Measurements from ENCODE around the gene TENT5C. TPM values are rescaled to one million over a fixed set of nuclear protein-coding genes. Genes with fewer than 3 reads are reported as not detected.

The TENT5C gene
- 0.90 and 1.2 TPM in 2 replicates for polyA plus RNA-seq (2012; rRNA removed)
- polyA plus RNA-seq (2012; cell fraction: cytosol; rRNA removed), result 0.77 and 0.95 TPM in 2 replicates
- polyA plus RNA-seq (2012; cell fraction: nucleus; rRNA removed), result 0.53 and 1.2 TPM in 2 replicates

- DNase-seq, result peak; percentile 99
- Histone ChIP-seq H4K20me1 (ENCODE audit: insufficient read depth) (no peaks in the 10 kb centered on the region), H3K9ac (peak within 1 kb of the TSS; percentile 69), H3K9me2 (no peaks in the 10 kb centered on the region), H3K4me1 (ENCODE audit: control insufficient read depth in 1 of 2, insufficient read depth in 2 of 2, low read depth in 1 of 2, low read length in 1 of 2) (peaks cover 0 to 13% of the 10 kb centered on the region in 2 experiments; a peak in 1 of 4 replicates), H3K27me3 (ENCODE audit: insufficient read depth) (no peaks in the 10 kb centered on the region; the same call in 1 of the 2 replicates), H3K4me2 (peak within 1 kb of the TSS; percentile 99), H3K4me3 (ENCODE audit: low read depth in 2 of 2, low read length in 1 of 2) (peak within 1 kb of the TSS; percentile 74 to 84), H3K9me3 (no peaks in the 10 kb centered on the region), H3K79me2 (ENCODE audit: insufficient read depth) (no peaks in the 10 kb centered on the region), H2AFZ (ENCODE audit: low read depth) (peak within 1 kb of the TSS; percentile 92), H3K36me3 (replicated peaks in 1 of 2; ENCODE audit: control insufficient read depth in 1 of 2, insufficient read depth in 2 of 2, low read length in 1 of 2) (no peaks in the 10 kb centered on the region), H3K27ac (ENCODE audit: low read depth in 2 of 2, low read length in 1 of 2) (peak within 1 kb of the TSS in 1 of 2 experiments; percentile 53; a peak in 2 of 4 replicates), H3F3A (replicated peaks; ENCODE audit: insufficient read depth) (no peaks in the 10 kb centered on the region)
- POLR2A ChIA-PET, result no interaction called here
- WGBS (ENCODE audit: low lambda C conversion rate), result 2% methylated on average over 17 of the region's 79 CpGs
- CTCF ChIA-PET, result interaction anchor here (0.8 to 1.5 kb wide), 6 partner anchors 11 to 290 kb away, joined by 3 to 5 read pairs (median 4); no protein-coding TSS in a partner anchor
- TF ChIP-seq FOXM1 (IDR thresholded peaks at IDR 0.05; ENCODE audit: low read depth) (no peak), EZH2phosphoT487 (IDR thresholded peaks at IDR 0.05; ENCODE audit: borderline replicate concordance, low read depth) (no peak), MEF2A (IDR thresholded peaks at IDR 0.05; ENCODE audit: borderline replicate concordance, low read depth) (no peak), FOSL2 (IDR thresholded peaks at IDR 0.05; ENCODE audit: borderline replicate concordance, low read depth) (no peak), TCF12 (IDR thresholded peaks at IDR 0.05) (no peak), JUND (IDR thresholded peaks at IDR 0.05) (no peak), FOXJ3 (CRISPR knock-in tag; IDR thresholded peaks at IDR 0.05) (no peak), POLR2AphosphoS5 (IDR thresholded peaks at IDR 0.05; ENCODE audit: low read depth, low read length) (peak; percentile 80), SMC3 (IDR thresholded peaks at IDR 0.05; ENCODE audit: low read depth, low read length) (no peak), USF2 (IDR thresholded peaks at IDR 0.05; ENCODE audit: borderline replicate concordance, low read depth, low read length) (no peak), GABPA (IDR thresholded peaks at IDR 0.05; ENCODE audit: low read depth) (no peak), RXRA (IDR thresholded peaks at IDR 0.05; ENCODE audit: borderline replicate concordance, low read depth) (no peak), RAD21 (IDR thresholded peaks at IDR 0.05; ENCODE audit: low read length) (no peak), NRF1 (IDR thresholded peaks at IDR 0.05; ENCODE audit: low read depth, low read length) (peak; percentile 76), CHD2 (IDR thresholded peaks at IDR 0.05; ENCODE audit: low read length, partially characterized antibody) (peak; percentile 12), REST (IDR thresholded peaks at IDR 0.05; ENCODE audit: low read depth, low read length) (peak; percentile 56; the same call in 1 of the 2 replicates), PBX3 (IDR thresholded peaks at IDR 0.05) (no peak), TAF1 (IDR thresholded peaks at IDR 0.05; ENCODE audit: borderline replicate concordance, low read depth, low read length) (peak; percentile 96), MAX (IDR thresholded peaks at IDR 0.05; ENCODE audit: low read depth) (no peak), IRF3 (IDR thresholded peaks at IDR 0.05; ENCODE audit: low read depth, low read length) (no peak), NFIC (IDR thresholded peaks at IDR 0.05; ENCODE audit: borderline replicate concordance) (no peak; the same call in 1 of the 2 replicates), USF1 (IDR thresholded peaks at IDR 0.05; ENCODE audit: borderline replicate concordance, low read depth) (no peak)
Measured at GRCh38 chr1:117605774-117606648, at the start of gene TENT5C. TENT5C (plus strand) TSS chr1:117606048; CDS start chr1:117622869, 16,821 bp downstream.
